NCI-H446 treated with DMSO at 0.1 percent for 48 hours (cell line): ENCODE results near the gene SLC30A9.

Source experiments
- DNase-seq: peaks from one replicate; lab custom pipeline; 2025; lab: John Stamatoyannopoulos, UW

SLC30A9 gene

GRCh38 chr4:41999321-41999720 lies 9.0 kb downstream of the SLC30A9 start:
- no peak for DNase-seq

- no peak for DNase-seq
Measured at GRCh38 chr4:42008011-42008786, 17.9 kb downstream of the SLC30A9 start.

- DNase-seq, result no peak
Measured at GRCh38 chr4:42015438-42015837, 25.1 kb downstream of the SLC30A9 start.

GRCh38 chr4:42018451-42018850 lies 28.1 kb downstream of the SLC30A9 start:
- DNase-seq, result no peak

- no peak for DNase-seq
Measured at GRCh38 chr4:42048394-42048793, 58.1 kb downstream of the SLC30A9 start.

- DNase-seq, result no peak
Measured at GRCh38 chr4:42050516-42051249, 60.4 kb downstream of the SLC30A9 start.

GRCh38 chr4:42066402-42066801 lies 76.1 kb downstream of the SLC30A9 start:
- DNase-seq, result no peak

GRCh38 chr4:42067264-42067663 lies 76.9 kb downstream of the SLC30A9 start:
- no peak for DNase-seq

GRCh38 chr4:42070463-42070862 lies 80.1 kb downstream of the SLC30A9 start:
- DNase-seq, result no peak

GRCh38 chr4:42074294-42074693 lies 84.0 kb downstream of the SLC30A9 start:
- DNase-seq, result no peak

- DNase-seq, result no peak
Measured at GRCh38 chr4:42078184-42078801, 88.0 kb downstream of the SLC30A9 start.

GRCh38 chr4:42080306-42080705 lies 90.0 kb downstream of the SLC30A9 start:
- no peak for DNase-seq

- no peak for DNase-seq
Measured at GRCh38 chr4:42083816-42084215, 93.5 kb downstream of the SLC30A9 start.

GRCh38 chr4:42088386-42088785 lies 98.1 kb downstream of the SLC30A9 start:
- no peak for DNase-seq

GRCh38 chr4:42101446-42101975 lies 111.2 kb downstream of the SLC30A9 start:
- DNase-seq, result no peak

GRCh38 chr4:42104521-42104920 lies 114.2 kb downstream of the SLC30A9 start:
- no peak for DNase-seq

GRCh38 chr4:42112846-42113245 lies 122.5 kb downstream of the SLC30A9 start:
- DNase-seq, result no peak

GRCh38 chr4:42119886-42120285 lies 129.6 kb downstream of the SLC30A9 start:
- DNase-seq, result no peak

GRCh38 chr4:42122237-42122636 lies 131.9 kb downstream of the SLC30A9 start:
- DNase-seq, result no peak

GRCh38 chr4:42123071-42123644 lies 132.8 kb downstream of the SLC30A9 start:
- no peak for DNase-seq

GRCh38 chr4:42132099-42132498 lies 141.8 kb downstream of the SLC30A9 start:
- no peak for DNase-seq

GRCh38 chr4:42133006-42133405 lies 142.7 kb downstream of the SLC30A9 start:
- DNase-seq, result no peak
